GM12878 (cell line): ENCODE measurements around the gene NAE1. TPM values are rescaled to one million over a fixed set of nuclear protein-coding genes. Genes with fewer than 3 reads are reported as not detected.
A peak's percentile ranks its signal among the peaks of the same experiment; 100 is the strongest.

Experiments
- CBX5 ChIP-seq: sonication (generic); IDR thresholded peaks from 2 replicates; pipeline ENCODE4 v1.6.1; 2016; ENCODE audit warnings: low read depth, moderate library complexity, mild to moderate bottlenecking, inconsistent platforms
- CTCF ChIP-seq, 3 experiments: IDR thresholded peaks in 2 of 3; conservative IDR thresholded peaks in 1 of 3; 2 replicates each; pipeline ENCODE4 v1.5.1; 2011; ENCODE audit warnings: low read depth in 3 of 3, low read length in 3 of 3, mild to moderate bottlenecking in 3 of 3, control low read depth in 2 of 3, moderate library complexity in 2 of 3, inconsistent platforms in 1 of 3, mixed read lengths in 1 of 3; ENCODE audit not compliant: control insufficient read depth in 2 of 3, insufficient read depth in 1 of 3; ENCODE audit errors: extremely low read depth in 1 of 3
- E4F1 ChIP-seq: fragments of 450-650 bp; IDR thresholded peaks from 2 replicates; pipeline ENCODE4 v1.6.1; 2018; ENCODE audit warnings: borderline replicate concordance, mild to moderate bottlenecking; ENCODE audit not compliant: partially characterized antibody
- EED ChIP-seq: sonication (generic); IDR thresholded peaks from 2 replicates; pipeline ENCODE4 v1.6.1; 2016; ENCODE audit warnings: antibody characterized with exemption, low read depth
- GABPA ChIP-seq: IDR thresholded peaks from 2 replicates; pipeline ENCODE4 v1.6.1; 2014; ENCODE audit warnings: antibody characterized with exemption, low read depth, mild to moderate bottlenecking, inconsistent platforms
- IKZF1 ChIP-seq: fragments of 450-650 bp; conservative IDR thresholded peaks from 2 replicates; pipeline ENCODE4 v1.6.1; 2017; ENCODE audit warnings: antibody characterized with exemption, mild to moderate bottlenecking
- IRF4 ChIP-seq: IDR thresholded peaks from 2 replicates; pipeline ENCODE4 v1.6.1; 2011; ENCODE audit warnings: low read depth, low read length
- KAT2A ChIP-seq: conservative IDR thresholded peaks from 2 replicates; pipeline ENCODE4 v1.6.1; 2011; ENCODE audit warnings: low read depth, low read length; ENCODE audit not compliant: control insufficient read depth
- MTA3 ChIP-seq: IDR thresholded peaks from 2 replicates; pipeline ENCODE4 v1.6.1; 2012; ENCODE audit warnings: low read length, inconsistent platforms, borderline replicate concordance
- MXI1 ChIP-seq: fragments of 150-350 bp; IDR thresholded peaks from 2 replicates; pipeline ENCODE4 v1.6.1; 2011; ENCODE audit warnings: low read depth, mild to moderate bottlenecking, inconsistent platforms, low read length, improper control_type of control experiment
- MYB ChIP-seq: fragments of 150-350 bp; IDR thresholded peaks from 2 replicates; pipeline ENCODE4 v1.6.1; 2014; ENCODE audit warnings: mild to moderate bottlenecking, low read depth, low read length, borderline replicate concordance
- PML ChIP-seq: IDR thresholded peaks from 2 replicates; pipeline ENCODE4 v1.6.1; 2012; ENCODE audit warnings: low read length, inconsistent platforms
- POLR2AphosphoS5 ChIP-seq: IDR thresholded peaks from 2 replicates; pipeline ENCODE4 v1.6.1; 2011; ENCODE audit warnings: mild to moderate bottlenecking, low read length, inconsistent platforms
- RELA ChIP-seq: fragments of 450-650 bp; IDR thresholded peaks from 2 replicates; pipeline ENCODE4 v1.8.0; 2014; ENCODE audit warnings: borderline replicate concordance; ENCODE audit not compliant: partially characterized antibody
- RUNX3 ChIP-seq: IDR thresholded peaks from 2 replicates; pipeline ENCODE4 v1.6.1; 2012; ENCODE audit warnings: low read length, inconsistent platforms
- SMARCA5 ChIP-seq: fragments of 450-650 bp; IDR thresholded peaks from 2 replicates; pipeline ENCODE4 v1.6.1; 2017; ENCODE audit warnings: mild to moderate bottlenecking
- ZBTB33 ChIP-seq: fragments of 450-650 bp; IDR thresholded peaks from 2 replicates; pipeline ENCODE4 v1.6.1; 2017; ENCODE audit warnings: mild to moderate bottlenecking
- ZNF592 ChIP-seq: fragments of 450-650 bp; IDR thresholded peaks from 2 replicates; pipeline ENCODE4 v1.6.1; 2017; ENCODE audit warnings: mild to moderate bottlenecking, moderate library complexity
- ZNF622 ChIP-seq: fragments of 450-650 bp; IDR thresholded peaks from 2 replicates; pipeline ENCODE4 v1.6.1; 2017; ENCODE audit warnings: mild to moderate bottlenecking, inconsistent platforms
- polyA plus RNA-seq, 11 experiments: library from polyadenylated mRNA; depleted of rRNA in 4 of 11; unstranded in 6 of 11; stranded (reverse) in 5 of 11; fragments of >200 nt; fragmentation: Nextera tagmentation in 4 of 11; fragmentation: Illumina TruSeq in 1 of 11; extraction: Ambion mirVana in 4 of 11; extraction: Trizol in 1 of 11; gene quantifications; 1 replicate in 1 of 11; 2 replicates in 10 of 11; pipeline versions ENCODE4 v1.2.1 to v1.2.3, GENCODE V29; 2011 to 2016; ENCODE audit warnings: inconsistent platforms in 2 of 11, missing spikeins in 2 of 11, low read depth in 1 of 11
- total RNA-seq, 4 experiments: library from RNA; depleted of rRNA in 3 of 4; stranded (reverse); fragments of >200 nt in 3 of 4; fragmentation: Illumina TruSeq in 1 of 4; extraction: Trizol in 1 of 4; gene quantifications; 2 replicates each; pipeline versions ENCODE4 v1.2.1 to v1.2.3, GENCODE V29; 2013 to 2021

Gene NAE1
- total and polyA plus RNA-seq, 10 of the 15 experiments (the other 5 are each of a cell fraction or from before 2014, with no cell fraction given): 58.7 to 106 (median 78.7) TPM

GRCh38 chr16:66830422-66831404 lies at the start of gene NAE1 (continued):
- TF ChIP-seq ZNF592 (peak; percentile 65; the same call in 1 of the 2 replicates), PML (no peak; the same call in 1 of the 2 replicates), RUNX3 (peak; percentile 20; the same call in 1 of the 2 replicates), ZNF622 (no peak), IRF4 (no peak), CBX5 (no peak), SMARCA5 (peak; percentile 98), POLR2AphosphoS5 (peak; percentile 80), MTA3 (no peak), KAT2A (no peak), MYB (no peak), E4F1 (no peak), RELA (peak; percentile 73), CTCF (IDR thresholded peaks at IDR 0.05 in 2 of 3, conservative IDR thresholded peaks at IDR 0.05 in 1 of 3; ENCODE audit: control insufficient read depth in 2 of 3, extremely low read depth in 1 of 3, insufficient read depth in 1 of 3, low read depth in 3 of 3, low read length in 3 of 3) (peak; percentile 93 to 99 (median 99); a peak in 5 of 6 replicates), EED (peak; percentile 45; the same call in 1 of the 2 replicates), IKZF1 (peak; percentile 94), GABPA (no peak), MXI1 (no peak), ZBTB33 (no peak)
